ENCODE measurements around the gene POLA1.

DNA sequence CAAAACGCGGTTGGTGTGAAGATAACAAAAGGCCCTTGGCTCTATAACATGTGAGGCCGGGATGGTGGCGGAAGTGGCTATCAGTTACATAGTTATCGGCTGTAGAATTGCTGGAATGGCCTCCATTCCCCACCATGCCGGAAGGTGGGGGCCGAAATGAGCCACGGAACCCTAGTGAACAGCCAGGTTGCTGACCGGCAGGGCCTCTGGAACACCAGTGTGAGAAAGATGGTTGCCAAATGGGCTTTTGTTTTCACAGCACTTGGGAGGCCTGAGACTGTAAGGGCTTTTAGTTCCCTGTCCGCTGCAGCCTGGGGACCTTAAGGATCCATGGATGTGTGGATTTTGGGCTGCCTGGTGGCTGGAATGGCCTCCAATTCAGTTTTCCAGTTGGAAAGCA is 345.3 kb downstream of the POLA1 start:
- TF ChIP-seq, protein P1, sequence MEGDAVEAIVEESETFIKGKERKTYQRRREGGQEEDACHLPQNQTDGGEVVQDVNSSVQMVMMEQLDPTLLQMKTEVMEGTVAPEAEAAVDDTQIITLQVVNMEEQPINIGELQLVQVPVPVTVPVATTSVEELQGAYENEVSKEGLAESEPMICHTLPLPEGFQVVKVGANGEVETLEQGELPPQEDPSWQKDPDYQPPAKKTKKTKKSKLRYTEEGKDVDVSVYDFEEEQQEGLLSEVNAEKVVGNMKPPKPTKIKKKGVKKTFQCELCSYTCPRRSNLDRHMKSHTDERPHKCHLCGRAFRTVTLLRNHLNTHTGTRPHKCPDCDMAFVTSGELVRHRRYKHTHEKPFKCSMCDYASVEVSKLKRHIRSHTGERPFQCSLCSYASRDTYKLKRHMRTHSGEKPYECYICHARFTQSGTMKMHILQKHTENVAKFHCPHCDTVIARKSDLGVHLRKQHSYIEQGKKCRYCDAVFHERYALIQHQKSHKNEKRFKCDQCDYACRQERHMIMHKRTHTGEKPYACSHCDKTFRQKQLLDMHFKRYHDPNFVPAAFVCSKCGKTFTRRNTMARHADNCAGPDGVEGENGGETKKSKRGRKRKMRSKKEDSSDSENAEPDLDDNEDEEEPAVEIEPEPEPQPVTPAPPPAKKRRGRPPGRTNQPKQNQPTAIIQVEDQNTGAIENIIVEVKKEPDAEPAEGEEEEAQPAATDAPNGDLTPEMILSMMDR (IDR thresholded peaks at IDR 0.05) = no peak
- no peak for TF ChIP-seq EZH2phosphoT487 (IDR thresholded peaks at IDR 0.05)
- TF ChIP-seq EZH2 (IDR thresholded peaks at IDR 0.05) = no peak

All from neural progenitor cell (in vitro differentiated cells).